HepG2 (cell line): ENCODE measurements around the gene SRPRA.

Experiments used
- FOXJ3 ChIP-seq: sonication (generic); formaldehyde crosslinking; IDR thresholded peaks from 2 replicates; pipeline ENCODE4 v1.4.0; 2020; ENCODE audit warnings: missing genetic modification reagents, mild to moderate bottlenecking, borderline replicate concordance
- FOXO1 ChIP-seq: sonication (generic); formaldehyde crosslinking; IDR thresholded peaks from 2 replicates; pipeline ENCODE4 v1.4.0; 2020; ENCODE audit warnings: missing genetic modification reagents
- TCF7L2 ChIP-seq: IDR thresholded peaks from 2 replicates; pipeline ENCODE4 v1.6.1; 2011; ENCODE audit warnings: mild to moderate bottlenecking, low read depth, low read length, moderate library complexity
- TF ChIP-seq, protein P1 (sequence below): sonication (generic); formaldehyde crosslinking; IDR thresholded peaks from 2 replicates; pipeline ENCODE4 v1.5.0; 2020; ENCODE audit warnings: mild to moderate bottlenecking, missing genetic modification reagents, moderate library complexity
- TF ChIP-seq, protein P2 (sequence below): IDR thresholded peaks from 2 replicates; pipeline ENCODE4 v1.6.1; 2016; ENCODE audit warnings: missing compliant biosample characterization, missing genetic modification reagents, borderline replicate concordance
- TF ChIP-seq, protein P3 (sequence below): sonication (generic); formaldehyde crosslinking; IDR thresholded peaks from 2 replicates; pipeline ENCODE4 v1.4.0; 2020; ENCODE audit warnings: missing genetic modification reagents

DNA sequence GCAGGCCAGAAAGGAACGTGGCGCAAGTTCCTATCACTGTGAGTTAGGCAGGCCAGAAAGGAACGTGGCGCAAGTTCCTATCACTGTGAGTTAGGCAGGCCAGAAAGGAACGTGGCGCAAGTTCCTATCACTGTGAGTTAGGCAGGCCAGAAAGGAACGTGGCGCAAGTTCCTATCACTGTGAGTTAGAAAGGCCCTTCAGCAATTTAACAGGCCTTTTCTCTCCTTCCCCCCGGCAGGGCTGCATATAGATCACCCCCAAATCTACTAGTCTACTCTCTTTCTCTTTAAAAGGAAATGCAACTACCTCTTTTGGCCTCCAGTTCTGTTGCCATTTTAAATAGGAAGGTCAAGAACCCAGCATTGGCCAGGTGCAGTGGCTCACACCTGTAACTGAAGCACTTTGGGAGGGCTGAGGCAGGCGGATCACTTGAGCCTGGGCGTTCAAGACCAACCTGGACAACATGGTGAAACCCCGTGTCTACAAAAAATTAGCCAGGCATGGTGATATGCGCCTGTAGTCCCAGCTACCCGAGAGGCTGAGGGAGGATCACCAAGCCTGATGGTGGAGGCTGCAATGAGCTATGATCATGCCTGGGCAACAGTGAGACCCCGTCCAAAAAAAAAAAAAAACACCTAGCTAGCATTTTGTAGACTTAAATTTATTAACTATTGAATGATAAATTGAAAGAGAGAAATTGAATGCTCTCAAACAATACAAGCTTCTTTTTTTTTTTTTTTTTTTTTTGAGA, 42.2 kb downstream of the SRPRA start:
- TF ChIP-seq FOXO1 (CRISPR knock-in tag) = no peak
- TF ChIP-seq TCF7L2 = no peak
- TF ChIP-seq, protein P1, sequence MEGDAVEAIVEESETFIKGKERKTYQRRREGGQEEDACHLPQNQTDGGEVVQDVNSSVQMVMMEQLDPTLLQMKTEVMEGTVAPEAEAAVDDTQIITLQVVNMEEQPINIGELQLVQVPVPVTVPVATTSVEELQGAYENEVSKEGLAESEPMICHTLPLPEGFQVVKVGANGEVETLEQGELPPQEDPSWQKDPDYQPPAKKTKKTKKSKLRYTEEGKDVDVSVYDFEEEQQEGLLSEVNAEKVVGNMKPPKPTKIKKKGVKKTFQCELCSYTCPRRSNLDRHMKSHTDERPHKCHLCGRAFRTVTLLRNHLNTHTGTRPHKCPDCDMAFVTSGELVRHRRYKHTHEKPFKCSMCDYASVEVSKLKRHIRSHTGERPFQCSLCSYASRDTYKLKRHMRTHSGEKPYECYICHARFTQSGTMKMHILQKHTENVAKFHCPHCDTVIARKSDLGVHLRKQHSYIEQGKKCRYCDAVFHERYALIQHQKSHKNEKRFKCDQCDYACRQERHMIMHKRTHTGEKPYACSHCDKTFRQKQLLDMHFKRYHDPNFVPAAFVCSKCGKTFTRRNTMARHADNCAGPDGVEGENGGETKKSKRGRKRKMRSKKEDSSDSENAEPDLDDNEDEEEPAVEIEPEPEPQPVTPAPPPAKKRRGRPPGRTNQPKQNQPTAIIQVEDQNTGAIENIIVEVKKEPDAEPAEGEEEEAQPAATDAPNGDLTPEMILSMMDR = no peak
- TF ChIP-seq FOXJ3 (CRISPR knock-in tag) = no peak
- TF ChIP-seq, protein P2, sequence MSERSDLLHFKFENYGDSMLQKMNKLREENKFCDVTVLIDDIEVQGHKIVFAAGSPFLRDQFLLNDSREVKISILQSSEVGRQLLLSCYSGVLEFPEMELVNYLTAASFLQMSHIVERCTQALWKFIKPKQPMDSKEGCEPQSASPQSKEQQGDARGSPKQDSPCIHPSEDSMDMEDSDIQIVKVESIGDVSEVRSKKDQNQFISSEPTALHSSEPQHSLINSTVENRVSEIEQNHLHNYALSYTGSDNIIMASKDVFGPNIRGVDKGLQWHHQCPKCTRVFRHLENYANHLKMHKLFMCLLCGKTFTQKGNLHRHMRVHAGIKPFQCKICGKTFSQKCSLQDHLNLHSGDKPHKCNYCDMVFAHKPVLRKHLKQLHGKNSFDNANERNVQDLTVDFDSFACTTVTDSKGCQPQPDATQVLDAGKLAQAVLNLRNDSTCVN = no peak
- TF ChIP-seq, protein P3, sequence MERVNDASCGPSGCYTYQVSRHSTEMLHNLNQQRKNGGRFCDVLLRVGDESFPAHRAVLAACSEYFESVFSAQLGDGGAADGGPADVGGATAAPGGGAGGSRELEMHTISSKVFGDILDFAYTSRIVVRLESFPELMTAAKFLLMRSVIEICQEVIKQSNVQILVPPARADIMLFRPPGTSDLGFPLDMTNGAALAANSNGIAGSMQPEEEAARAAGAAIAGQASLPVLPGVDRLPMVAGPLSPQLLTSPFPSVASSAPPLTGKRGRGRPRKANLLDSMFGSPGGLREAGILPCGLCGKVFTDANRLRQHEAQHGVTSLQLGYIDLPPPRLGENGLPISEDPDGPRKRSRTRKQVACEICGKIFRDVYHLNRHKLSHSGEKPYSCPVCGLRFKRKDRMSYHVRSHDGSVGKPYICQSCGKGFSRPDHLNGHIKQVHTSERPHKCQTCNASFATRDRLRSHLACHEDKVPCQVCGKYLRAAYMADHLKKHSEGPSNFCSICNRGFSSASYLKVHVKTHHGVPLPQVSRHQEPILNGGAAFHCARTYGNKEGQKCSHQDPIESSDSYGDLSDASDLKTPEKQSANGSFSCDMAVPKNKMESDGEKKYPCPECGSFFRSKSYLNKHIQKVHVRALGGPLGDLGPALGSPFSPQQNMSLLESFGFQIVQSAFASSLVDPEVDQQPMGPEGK (CRISPR knock-in tag) = no peak
